Measurements from ENCODE around the gene DNAJB14. TPM values are rescaled to one million over a fixed set of nuclear protein-coding genes. Genes with fewer than 3 reads are reported as not detected.

Gene DNAJB14
- total and polyA plus RNA-seq, 2 of the 4 experiments (the other 2 are of a cell fraction): 12.9 to 15.6 TPM

GRCh38 chr4:99848591-99849001 lies 97.8 kb downstream of the DNAJB14 start:
- POLR2A ChIA-PET (ENCODE audit: unreplicated experiment): no interaction called here
- DNase-seq: no peak
- Histone ChIP-seq H3K27me3 (ENCODE audit: control insufficient read depth, insufficient read depth, low read length) (peaks cover 2% of the 10 kb centered on the region; the same call in 1 of the 2 replicates), H4K91ac (ENCODE audit: insufficient read depth, low read depth, low read length) (no peak overlapping the region), H3K9me1 (ENCODE audit: insufficient read depth, low read length) (no peaks in the 10 kb centered on the region), H4K5ac (ENCODE audit: low read depth, low read length) (no peak overlapping the region), H3K23ac (ENCODE audit: low read depth, low read length) (no peak overlapping the region), H4K8ac (ENCODE audit: low read depth in 2 of 2, low read length in 2 of 2) (no peak overlapping the region), H2BK5ac (ENCODE audit: low read depth, low read length, poor library complexity, severe bottlenecking) (no peak overlapping the region), H3K9me3 (ENCODE audit: control insufficient read depth, insufficient read depth, low read length) (no peaks in the 10 kb centered on the region), H2BK120ac (ENCODE audit: low read depth, low read length) (no peak overlapping the region), H2AK5ac (ENCODE audit: low read depth, low read length) (no peak overlapping the region), H3K4ac (ENCODE audit: low read depth, low read length) (no peak overlapping the region), H3K18ac (ENCODE audit: low read depth, low read length) (no peak overlapping the region), H3K4me3 (ENCODE audit: insufficient read depth, low read depth, low read length) (no peak overlapping the region), H3K56ac (ENCODE audit: extremely low read depth, insufficient read depth, low read length) (no peak overlapping the region), H2AFZ (replicated peaks; ENCODE audit: low read length, poor library complexity) (no peak overlapping the region), H3K9ac (ENCODE audit: low read depth, low read length) (no peak overlapping the region), H3K79me1 (ENCODE audit: low read depth in 1 of 2, low read length in 2 of 2) (no peaks in the 10 kb centered on the region), H3K4me2 (ENCODE audit: low read depth, low read length) (no peak overlapping the region), H2BK15ac (ENCODE audit: low read depth, low read length) (no peak overlapping the region), H2AK9ac (replicated peaks; ENCODE audit: low read depth, low read length, poor library complexity) (no peak overlapping the region), H4K20me1 (ENCODE audit: insufficient read depth, low read length) (no peaks in the 10 kb centered on the region), H3K4me1 (ENCODE audit: control insufficient read depth, insufficient read depth, low read length) (no peaks in the 10 kb centered on the region), H3K27ac (ENCODE audit: insufficient read depth, low read length) (no peak overlapping the region), H2BK20ac (ENCODE audit: low read depth, low read length) (no peak overlapping the region), H3K14ac (replicated peaks; ENCODE audit: low read depth, low read length) (no peak overlapping the region), H3K36me3 (ENCODE audit: control insufficient read depth, insufficient read depth, low read length) (no peaks in the 10 kb centered on the region)
- BruUV-seq (replicated peaks): no TSS peak
- in situ Hi-C loops (cut with MboI; ENCODE audit: low sequenced_read_pairs): no loop called here
- dilution Hi-C loops (cut with HindIII; ENCODE audit: low sequenced_read_pairs, unreplicated experiment): no loop called here
- no CpG with 5 or more reads among the region's 4 CpGs for WGBS, 2 experiments (ENCODE audit: extremely low coverage in 2 of 2, insufficient read length in 1 of 2)
- no peak for ATAC-seq (ENCODE audit: low read depth)
- no peak for TF ChIP-seq CTCF (conservative IDR thresholded peaks at IDR 0.05; ENCODE audit: low read depth, low read length)
- no peak for TF ChIP-seq POLR2A (IDR thresholded peaks at IDR 0.05; ENCODE audit: low read depth, low read length)
- TF ChIP-seq NFE2L2 (IDR thresholded peaks at IDR 0.05; ENCODE audit: low read depth, low read length): no peak
- TF ChIP-seq RAD21 (IDR thresholded peaks at IDR 0.05; ENCODE audit: low read length): no peak
- TF ChIP-seq, protein P1, sequence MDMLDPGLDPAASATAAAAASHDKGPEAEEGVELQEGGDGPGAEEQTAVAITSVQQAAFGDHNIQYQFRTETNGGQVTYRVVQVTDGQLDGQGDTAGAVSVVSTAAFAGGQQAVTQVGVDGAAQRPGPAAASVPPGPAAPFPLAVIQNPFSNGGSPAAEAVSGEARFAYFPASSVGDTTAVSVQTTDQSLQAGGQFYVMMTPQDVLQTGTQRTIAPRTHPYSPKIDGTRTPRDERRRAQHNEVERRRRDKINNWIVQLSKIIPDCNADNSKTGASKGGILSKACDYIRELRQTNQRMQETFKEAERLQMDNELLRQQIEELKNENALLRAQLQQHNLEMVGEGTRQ (IDR thresholded peaks at IDR 0.05; ENCODE audit: low read depth, low read length): no peak
- TF ChIP-seq CEBPB (IDR thresholded peaks at IDR 0.05; ENCODE audit: low read depth, low read length): no peak
- no peak for TF ChIP-seq MXI1 (IDR thresholded peaks at IDR 0.05; ENCODE audit: borderline replicate concordance, low read depth, low read length)
- no peak for TF ChIP-seq BHLHE40 (IDR thresholded peaks at IDR 0.05; ENCODE audit: low read depth, low read length)
- intact Hi-C loops (cut with micrococcal nuclease): no loop called here
- CTCF ChIA-PET: no interaction called here
